HepG2 (cell line): Measurements from ENCODE around the gene IFT80. TPM values are rescaled to one million over a fixed set of nuclear protein-coding genes. Genes with fewer than 3 reads are reported as not detected.

ENCODE experiments used
- ATAC-seq: fragments of 200-7000 bp; cut with Tn5 transposase; 3 replicates; pipeline ENCODE4 v1.9.1; 2020; ENCODE audit warnings: mild to moderate bottlenecking, moderate library complexity
- BruUV-seq: library from RNA; stranded (reverse); fragments of 400-500 nt; replicated peaks from 2 replicates; lab custom pipeline; 2021; lab: Mats Ljungman, UMichigan
- CTCF ChIA-PET: fragments of 300-600 bp; formaldehyde crosslinking; extraction: SDS; loops from one replicate; lab custom pipeline; 2021; ENCODE audit warnings: low total read pairs, inconsistent platforms, low intra/inter-chr PET ratio; lab: Yijun Ruan, JAX
- POLR2A ChIA-PET: fragments of 350-600 bp; sonication (Branson Sonifier 250); formaldehyde crosslinking; loops from one replicate; lab custom pipeline; 2020; ENCODE audit warnings: antibody characterized with exemption, inconsistent platforms; lab: Yijun Ruan, JAX
- DNase-seq: peaks from one replicate; pipeline ENCODE4 v3.0.0-alpha.2; 2015; ENCODE audit warnings: low spot score
- FAIRE-seq: peaks from 3 replicates; lab custom pipeline; 2011; peaks lifted over from hg19 to GRCh38; lab: Jason Lieb, UNC
- H2AFZ ChIP-seq: one replicate; pipeline ENCODE4 v1.6.1; 2011; ENCODE audit warnings: low read length, inconsistent platforms
- H3K27ac ChIP-seq: fragments of 300-600 bp; 3 replicates; pipeline ENCODE4 v1.8.0; 2011; ENCODE audit warnings: mixed run types, mild to moderate bottlenecking, mixed read lengths, low read length, inconsistent platforms; ENCODE audit not compliant: insufficient read depth; ENCODE audit errors: extremely low read length
- H3K27me3 ChIP-seq, 2 experiments: fragments of 200-600 bp in 1 of 2; 2 replicates in 1 of 2; 3 replicates in 1 of 2; pipeline versions ENCODE4 v1.6.0 to v1.8.0; 2011; ENCODE audit warnings: low read length in 2 of 2, mild to moderate bottlenecking in 2 of 2, moderate library complexity in 2 of 2, inconsistent platforms in 1 of 2; ENCODE audit not compliant: insufficient read depth in 2 of 2, control insufficient read depth in 1 of 2
- H3K36me3 ChIP-seq, 2 experiments: fragments of 200-600 bp in 1 of 2; replicated peaks in 1 of 2; 2 replicates in 1 of 2; 3 replicates in 1 of 2; pipeline versions ENCODE4 v1.5.1 to v1.8.0; 2011; ENCODE audit warnings: low read length in 2 of 2, inconsistent platforms in 1 of 2; ENCODE audit not compliant: insufficient read depth in 2 of 2, control insufficient read depth in 1 of 2
- H3K4me1 ChIP-seq: 2 replicates; pipeline ENCODE4 v1.5.1; 2012; ENCODE audit warnings: low read length, inconsistent platforms; ENCODE audit not compliant: insufficient read depth
- H3K4me2 ChIP-seq: 2 replicates; pipeline ENCODE4 v1.6.0; 2011; ENCODE audit warnings: low read depth, low read length, inconsistent platforms
- H3K4me3 ChIP-seq, 3 experiments: fragments of 200-600 bp in 1 of 3; sonication (generic), shearing (Covaris generic) in 1 of 3; replicated peaks in 1 of 3; 2 replicates each; pipeline ENCODE4 v1.5.1; 2011 to 2016; ENCODE audit warnings: low read length in 3 of 3, inconsistent platforms in 2 of 3, low read depth in 2 of 3, mild to moderate bottlenecking in 2 of 3, control low read depth in 1 of 3, mixed read lengths in 1 of 3; ENCODE audit not compliant: insufficient read depth in 1 of 3
- H3K79me2 ChIP-seq: one replicate; pipeline ENCODE4 v1.6.1; 2011; ENCODE audit warnings: low read length, inconsistent platforms; ENCODE audit not compliant: insufficient read depth
- H3K9ac ChIP-seq: 2 replicates; pipeline ENCODE4 v1.6.0; 2011; ENCODE audit warnings: mild to moderate bottlenecking, low read depth, low read length, inconsistent platforms; ENCODE audit not compliant: insufficient read depth
- H3K9me3 ChIP-seq: 2 replicates; pipeline ENCODE4 v1.5.1; 2012; ENCODE audit warnings: mild to moderate bottlenecking, low read length
- H4K20me1 ChIP-seq: 2 replicates; pipeline ENCODE4 v1.6.0; 2011; ENCODE audit warnings: inconsistent platforms, mild to moderate bottlenecking, low read length, moderate library complexity; ENCODE audit not compliant: insufficient read depth
- AGO2 ChIP-seq: fragments of 200-400 bp; formaldehyde crosslinking; optimal IDR thresholded peaks from 2 replicates; pipeline ENCODE3; 2017; ENCODE audit warnings: mild to moderate bottlenecking, low read depth, low read length, moderate library complexity
- CBX1 ChIP-seq: IDR thresholded peaks from one replicate; pipeline ENCODE4 v1.6.1; 2016; ENCODE audit warnings: antibody characterized with exemption, low read depth
- CEBPG ChIP-seq: IDR thresholded peaks from 2 replicates; pipeline ENCODE4 v1.6.1; 2016
- CHD2 ChIP-seq: IDR thresholded peaks from 2 replicates; pipeline ENCODE4 v1.6.1; 2011; ENCODE audit warnings: low read depth, low read length, improper control_type of control experiment
- JUN ChIP-seq: sonication (generic); formaldehyde crosslinking; IDR thresholded peaks from 2 replicates; pipeline ENCODE4 v1.4.0; 2020; ENCODE audit warnings: mild to moderate bottlenecking, missing genetic modification reagents
- KMT2A ChIP-seq: sonication (generic); formaldehyde crosslinking; IDR thresholded peaks from 2 replicates; pipeline ENCODE4 v1.4.0; 2020; ENCODE audit warnings: missing genetic modification reagents
- SMYD3 ChIP-seq: sonication (generic); formaldehyde crosslinking; IDR thresholded peaks from 2 replicates; pipeline ENCODE4 v1.8.1; 2023; ENCODE audit warnings: mild to moderate bottlenecking, missing genetic modification reagents
- SRSF1 ChIP-seq: fragments of 200-400 bp; formaldehyde crosslinking; optimal IDR thresholded peaks from 2 replicates; pipeline ENCODE3; 2017; ENCODE audit warnings: mild to moderate bottlenecking, low read depth, low read length, moderate library complexity
- YEATS2 ChIP-seq: sonication (generic); formaldehyde crosslinking; IDR thresholded peaks from 2 replicates; pipeline ENCODE4 v1.4.0; 2020; ENCODE audit warnings: missing genetic modification reagents, borderline replicate concordance
- ZNF121 ChIP-seq: sonication (generic); formaldehyde crosslinking; IDR thresholded peaks from 2 replicates; pipeline ENCODE4 v1.5.0; 2020; ENCODE audit warnings: mild to moderate bottlenecking, missing genetic modification reagents
- ZNF431 ChIP-seq: sonication (generic); formaldehyde crosslinking; IDR thresholded peaks from 2 replicates; pipeline ENCODE4 v1.9.0; 2022; ENCODE audit warnings: missing genetic modification reagents, low read depth, mild to moderate bottlenecking, borderline replicate concordance
- ZNF589 ChIP-seq: sonication (generic); formaldehyde crosslinking; conservative IDR thresholded peaks from 2 replicates; pipeline ENCODE4 v1.8.0; 2022; ENCODE audit warnings: mild to moderate bottlenecking, moderate library complexity, missing genetic modification reagents
- ZNF598 ChIP-seq: sonication (generic); formaldehyde crosslinking; IDR thresholded peaks from 2 replicates; pipeline ENCODE4 v1.5.1; 2020; ENCODE audit warnings: mild to moderate bottlenecking, missing genetic modification reagents, borderline replicate concordance
- ZNF605 ChIP-seq: sonication (generic); formaldehyde crosslinking; IDR thresholded peaks from 2 replicates; pipeline ENCODE4 v1.8.0; 2022; ENCODE audit warnings: mild to moderate bottlenecking, missing genetic modification reagents
- WGBS: methylation state at CpG from one replicate; pipeline ENCODE4 v1.1.6; 2017; ENCODE audit warnings: low lambda C conversion rate; 5-methylcytosine and 5-hydroxymethylcytosine counted together
- in situ Hi-C: cut with HindIII; loops from 2 replicates; pipeline ENCODE4 v1.10.0; 2017; ENCODE audit warnings: low pct_unique_long_range_greater_than_20kb; ENCODE audit not compliant: extremely low pct_ligation_motif_present
- intact Hi-C: fragments of 100-400 bp; cut with micrococcal nuclease; formaldehyde crosslinking; loops from one replicate; pipeline ENCODE4 v1.10.0; 2022; ENCODE audit not compliant: unreplicated experiment
- polyA plus RNA-seq, 8 experiments: library from polyadenylated mRNA; depleted of rRNA in 3 of 8; stranded (reverse) in 7 of 8; unstranded in 1 of 8; fragments of >200 nt; fragmentation: Illumina TruSeq in 4 of 8; extraction: Trizol in 4 of 8; gene quantifications; 2 replicates each; pipeline versions ENCODE4 v1.2.1 to v1.2.3, GENCODE V29; 2011 to 2016; ENCODE audit warnings: low read depth in 4 of 8, missing spikeins in 1 of 8, mixed read lengths in 1 of 8; ENCODE audit not compliant: insufficient read depth in 1 of 8
- total RNA-seq, 5 experiments: library from RNA; depleted of rRNA; stranded (reverse); fragments of >200 nt; fragmentation: Illumina TruSeq; extraction: Trizol; gene quantifications; 2 replicates each; pipeline ENCODE4 v1.2.3, GENCODE V29; 2016; ENCODE audit warnings: low read depth in 1 of 5

Gene IFT80
- total and polyA plus RNA-seq, 2 of the 13 experiments (the other 11 are each of a cell fraction or from before 2014, with no cell fraction given): 11.4 to 15.7 TPM

- H3K36me3 ChIP-seq: peaks cover 0 to 9% of the 10 kb centered on the region in 2 experiments; a peak in 2 of 5 replicates
- BruUV-seq: no TSS peak
- H3K9ac ChIP-seq: no peak overlapping the region
- no peaks in the 10 kb centered on the region for H3K4me1 ChIP-seq
- 95% methylated on average over 1 of the region's 1 CpG for WGBS
- no peaks in the 10 kb centered on the region for H4K20me1 ChIP-seq
- intact Hi-C loops: no loop called here
- in situ Hi-C loops: no loop called here
- ATAC-seq: no peak
- H3K27ac ChIP-seq: no peak overlapping the region
- ChIA-PET CTCF (no interaction called here), POLR2A (no interaction called here)
- no peaks in the 10 kb centered on the region for H3K79me2 ChIP-seq
- no peaks in the 10 kb centered on the region for H3K9me3 ChIP-seq
- no peak for TF ChIP-seq KMT2A
- no peak for TF ChIP-seq ZNF121 (CRISPR knock-in tag)
- TF ChIP-seq CEBPG (CRISPR knock-in tag): no peak
- no peak for TF ChIP-seq SRSF1
- TF ChIP-seq CBX1: no peak
- no peak for TF ChIP-seq ZNF589
- TF ChIP-seq AGO2: no peak
- no peak for TF ChIP-seq CHD2
- no peak for TF ChIP-seq SMYD3 (CRISPR knock-in tag)
- no peak for TF ChIP-seq ZNF431 (CRISPR knock-in tag)
- TF ChIP-seq ZNF598 (CRISPR knock-in tag): no peak
- TF ChIP-seq YEATS2 (CRISPR knock-in tag): no peak
- TF ChIP-seq JUN (CRISPR knock-in tag): no peak
- TF ChIP-seq ZNF605 (CRISPR knock-in tag): no peak
- no peak overlapping the region for H2AFZ ChIP-seq
- H3K4me2 ChIP-seq: no peak overlapping the region
- no peak for DNase-seq
- H3K27me3 ChIP-seq: no peaks in the 10 kb centered on the region
- no peak for FAIRE-seq
- H3K4me3 ChIP-seq: no peak overlapping the region
Measured at GRCh38 chr3:160374925-160375324, 24.1 kb downstream of the IFT80 start.
